GM12872 (cell line): ENCODE data around the gene ST8SIA2.

Experiments
- TF ChIP-seq, protein P1 (sequence below): IDR thresholded peaks from 3 replicates; pipeline ENCODE4 v1.5.1; 2011; ENCODE audit warnings: low read depth, mild to moderate bottlenecking, low read length, moderate library complexity; ENCODE audit not compliant: insufficient read depth

The ST8SIA2 gene, protein sequence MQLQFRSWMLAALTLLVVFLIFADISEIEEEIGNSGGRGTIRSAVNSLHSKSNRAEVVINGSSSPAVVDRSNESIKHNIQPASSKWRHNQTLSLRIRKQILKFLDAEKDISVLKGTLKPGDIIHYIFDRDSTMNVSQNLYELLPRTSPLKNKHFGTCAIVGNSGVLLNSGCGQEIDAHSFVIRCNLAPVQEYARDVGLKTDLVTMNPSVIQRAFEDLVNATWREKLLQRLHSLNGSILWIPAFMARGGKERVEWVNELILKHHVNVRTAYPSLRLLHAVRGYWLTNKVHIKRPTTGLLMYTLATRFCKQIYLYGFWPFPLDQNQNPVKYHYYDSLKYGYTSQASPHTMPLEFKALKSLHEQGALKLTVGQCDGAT

DNA sequence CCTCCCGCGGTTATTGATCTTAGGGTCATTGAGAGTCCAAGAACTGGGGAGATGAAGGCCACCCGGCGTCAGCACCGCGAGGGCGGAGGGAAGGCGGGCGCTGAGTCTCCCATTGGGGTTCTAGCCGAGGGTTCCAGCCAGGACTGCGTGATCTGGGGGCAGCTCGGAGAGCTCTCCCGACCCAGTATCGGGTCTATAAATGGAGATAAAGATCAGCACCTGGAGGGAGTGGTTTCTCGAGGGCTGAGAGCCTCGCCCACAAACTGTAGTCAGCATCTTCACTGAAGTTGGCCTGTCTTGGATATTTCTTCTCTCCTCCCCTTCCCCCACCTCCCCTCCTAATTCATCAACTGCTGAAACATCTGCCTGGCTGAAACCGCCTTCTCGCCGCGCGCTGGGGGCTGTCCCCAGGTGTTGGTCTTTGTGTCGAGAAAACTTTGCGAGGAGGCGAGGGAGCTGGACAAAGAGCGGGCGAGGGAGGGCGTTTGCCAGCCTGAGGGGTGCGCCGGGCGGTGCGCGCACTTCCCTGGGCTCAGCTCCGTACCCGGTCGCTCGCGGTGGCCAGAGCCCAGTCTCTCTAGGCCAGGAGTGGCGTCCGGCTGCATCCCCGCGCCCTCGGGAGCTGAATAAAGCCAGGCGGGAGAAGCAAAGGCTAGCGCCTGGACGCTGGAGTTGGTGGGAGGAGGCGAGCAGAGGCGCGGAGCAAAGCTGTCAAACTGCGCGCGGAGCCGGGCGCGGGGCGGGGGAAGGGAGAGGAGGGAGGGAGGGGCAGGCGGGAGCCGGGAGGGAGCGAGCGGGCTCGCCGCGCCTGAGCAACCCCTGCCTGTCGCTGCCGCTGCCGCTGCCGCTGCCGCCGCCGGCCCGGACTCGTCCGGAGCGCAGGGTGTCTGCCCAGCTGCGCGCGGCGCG lies at the start of gene ST8SIA2:
Gene ST8SIA2, plus strand, starts transcription at position 811 of the 909 bp plus-strand sequence. CDS start 184 bp downstream, outside the sequence.
- TF ChIP-seq, protein P1, sequence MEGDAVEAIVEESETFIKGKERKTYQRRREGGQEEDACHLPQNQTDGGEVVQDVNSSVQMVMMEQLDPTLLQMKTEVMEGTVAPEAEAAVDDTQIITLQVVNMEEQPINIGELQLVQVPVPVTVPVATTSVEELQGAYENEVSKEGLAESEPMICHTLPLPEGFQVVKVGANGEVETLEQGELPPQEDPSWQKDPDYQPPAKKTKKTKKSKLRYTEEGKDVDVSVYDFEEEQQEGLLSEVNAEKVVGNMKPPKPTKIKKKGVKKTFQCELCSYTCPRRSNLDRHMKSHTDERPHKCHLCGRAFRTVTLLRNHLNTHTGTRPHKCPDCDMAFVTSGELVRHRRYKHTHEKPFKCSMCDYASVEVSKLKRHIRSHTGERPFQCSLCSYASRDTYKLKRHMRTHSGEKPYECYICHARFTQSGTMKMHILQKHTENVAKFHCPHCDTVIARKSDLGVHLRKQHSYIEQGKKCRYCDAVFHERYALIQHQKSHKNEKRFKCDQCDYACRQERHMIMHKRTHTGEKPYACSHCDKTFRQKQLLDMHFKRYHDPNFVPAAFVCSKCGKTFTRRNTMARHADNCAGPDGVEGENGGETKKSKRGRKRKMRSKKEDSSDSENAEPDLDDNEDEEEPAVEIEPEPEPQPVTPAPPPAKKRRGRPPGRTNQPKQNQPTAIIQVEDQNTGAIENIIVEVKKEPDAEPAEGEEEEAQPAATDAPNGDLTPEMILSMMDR, result no peak

DNA sequence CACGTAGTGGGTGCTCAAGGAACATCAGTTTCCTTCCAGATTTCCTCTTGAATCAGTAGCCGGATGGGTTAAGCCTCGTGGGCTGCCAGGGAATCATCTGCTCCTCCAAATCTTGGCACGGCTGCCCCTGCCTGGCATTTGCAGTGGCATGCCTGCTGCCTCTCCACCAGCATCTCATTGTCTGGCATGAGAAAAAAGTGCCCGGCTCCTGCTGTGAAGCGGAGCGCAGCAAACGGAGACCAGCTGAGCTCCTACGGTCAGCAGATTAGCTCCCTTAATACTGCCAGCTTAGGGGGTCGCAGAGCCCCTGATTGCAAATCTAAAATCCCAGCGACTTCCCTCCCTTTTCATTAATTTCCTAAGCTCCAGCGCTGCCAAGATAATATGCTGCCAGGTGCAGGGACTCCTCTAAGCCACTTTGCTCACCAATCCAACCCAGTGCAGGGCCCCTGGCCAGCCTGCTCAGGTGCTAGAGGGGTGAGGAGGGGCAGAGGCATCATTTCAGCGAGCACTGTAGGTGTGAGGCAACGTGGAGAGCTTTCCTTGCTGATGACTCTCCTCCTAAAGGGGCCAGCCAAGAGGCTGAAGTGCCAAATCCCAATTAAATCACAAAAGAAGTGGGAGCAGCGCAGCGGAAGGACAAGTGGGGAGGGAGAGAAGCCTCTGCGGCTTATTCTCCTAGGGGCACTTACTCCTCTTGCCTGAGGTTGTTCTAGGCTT lies 49.6 kb upstream of the ST8SIA2 start:
- TF ChIP-seq, protein P1, result no peak

DNA sequence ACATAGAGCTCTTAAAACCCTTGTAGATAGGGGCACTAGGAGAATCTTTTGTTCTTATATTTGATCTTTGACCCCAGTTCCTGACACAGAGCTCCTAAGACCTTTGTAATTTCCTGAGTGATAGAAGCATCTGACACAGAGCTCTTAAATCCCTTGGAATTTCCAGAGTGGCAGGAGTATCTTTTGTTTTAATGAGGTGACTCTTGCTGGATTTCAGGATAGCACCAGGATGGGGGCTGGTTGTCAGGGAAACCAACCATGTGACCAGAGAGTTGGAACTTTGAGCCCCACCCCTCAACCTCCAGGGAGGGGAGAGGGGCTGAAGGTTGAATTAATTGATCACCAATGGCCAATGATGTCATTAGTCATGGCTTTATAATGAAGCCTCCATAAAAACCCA lies 47.6 kb upstream of the ST8SIA2 start:
- TF ChIP-seq, protein P1, result no peak

DNA sequence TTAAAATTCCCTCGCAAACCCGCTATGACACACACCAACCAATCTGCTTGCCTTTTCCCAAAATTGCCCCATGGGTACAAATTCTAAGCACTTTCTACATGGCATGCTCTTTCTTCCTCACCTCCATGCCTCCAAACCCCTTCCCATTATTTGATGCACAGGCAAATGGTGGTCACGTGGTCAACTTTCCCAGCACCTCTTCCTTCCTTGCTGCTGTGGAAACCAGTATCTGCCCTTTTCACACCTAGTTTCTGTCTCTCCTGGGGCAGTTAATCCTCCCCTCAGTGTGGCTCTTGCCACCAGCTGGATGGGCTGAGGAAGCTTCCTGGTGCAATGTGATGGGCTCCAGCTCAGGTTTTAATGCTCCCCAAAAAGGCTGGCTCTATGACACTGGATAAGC lies 38.4 kb upstream of the ST8SIA2 start:
- TF ChIP-seq, protein P1, result no peak

DNA sequence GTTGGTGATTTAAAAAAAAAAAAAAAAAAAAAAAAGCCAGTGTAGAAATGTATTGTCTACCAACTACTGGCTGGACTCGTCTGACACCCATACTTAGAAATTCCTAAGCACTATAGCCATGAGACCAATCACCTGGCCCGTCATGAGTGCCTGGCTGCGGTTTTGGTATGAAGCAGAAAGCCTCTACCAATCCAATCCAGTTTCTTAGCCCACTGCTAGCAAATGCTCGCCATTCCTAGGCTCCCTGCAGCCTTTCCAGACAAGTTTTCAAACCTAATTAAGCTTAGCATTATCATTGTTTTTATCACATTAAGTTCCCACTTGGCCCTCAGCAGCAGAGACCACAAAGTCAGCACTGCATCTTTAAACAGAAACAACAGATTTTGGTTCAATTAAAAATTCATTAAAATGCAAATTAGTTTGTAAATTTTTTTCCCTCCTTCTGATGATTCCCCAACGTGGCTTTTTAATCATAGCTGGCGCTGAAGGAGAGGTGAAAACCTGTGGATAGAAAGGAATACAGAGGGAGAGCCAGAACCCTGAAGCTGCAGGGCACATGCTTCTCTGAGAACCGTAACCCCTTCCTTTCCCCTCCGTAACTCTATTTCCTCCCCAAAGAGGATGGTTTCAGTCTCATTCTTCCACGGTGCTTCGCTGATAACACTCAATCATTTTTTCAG lies 32.2 kb upstream of the ST8SIA2 start:
- TF ChIP-seq, protein P1, result no peak

DNA sequence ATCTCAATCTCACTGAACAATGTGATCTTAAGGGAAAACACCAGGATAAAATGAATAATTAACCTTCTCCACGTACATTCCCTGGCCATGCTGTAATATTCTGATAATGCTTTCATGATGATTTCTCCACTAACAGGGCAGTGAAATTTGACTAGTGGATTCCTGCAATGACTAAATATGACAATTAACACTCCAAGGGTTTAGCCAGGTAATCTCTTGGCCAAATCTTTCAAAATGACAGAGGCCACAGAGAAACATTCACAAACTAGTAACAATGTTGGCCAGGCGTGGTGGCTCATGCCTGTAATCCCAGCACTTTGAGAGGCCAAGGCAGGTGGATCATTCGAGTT lies 31.7 kb upstream of the ST8SIA2 start:
- TF ChIP-seq, protein P1, result no peak
